SK-N-SH (cell line): Measurements from ENCODE around the gene LRRC36. TPM values are rescaled to one million over a fixed set of nuclear protein-coding genes. Genes with fewer than 3 reads are reported as not detected.

Source experiments
- CTCF ChIA-PET: fragments of 300-600, 350-600 bp; formaldehyde crosslinking; extraction: SDS; loops from one replicate; lab custom pipeline; 2021; lab: Yijun Ruan, JAX
- POLR2A ChIA-PET: fragments of 350-600 bp; sonication (Branson Sonifier 250); formaldehyde crosslinking; extraction: SDS; loops from one replicate; lab custom pipeline; 2020; ENCODE audit warnings: antibody characterized with exemption, inconsistent platforms; lab: Yijun Ruan, JAX
- DNase-seq: peaks from one replicate; pipeline ENCODE4 v3.0.0; 2012
- H2AFZ ChIP-seq: fragments of 200-600 bp; sonication (generic); 2 replicates; pipeline ENCODE4 v1.8.1; 2016; ENCODE audit warnings: antibody characterized with exemption, mild to moderate bottlenecking, low read depth
- H3F3A ChIP-seq: fragments of 200-600 bp; sonication (generic); replicated peaks from 2 replicates; pipeline ENCODE3; 2016; ENCODE audit warnings: antibody characterized with exemption, mild to moderate bottlenecking; ENCODE audit not compliant: insufficient read depth
- H3K27ac ChIP-seq, 2 experiments: fragments of 200-500 bp in 1 of 2; fragments of 200-600 bp in 1 of 2; sonication (Bioruptor generic) in 1 of 2; sonication (generic), shearing (Covaris generic) in 1 of 2; 2 replicates each; pipeline versions ENCODE4 v1.5.1 to v1.6.1; 2014 to 2016; ENCODE audit warnings: low read depth in 2 of 2, inconsistent platforms in 1 of 2, low read length in 1 of 2, mild to moderate bottlenecking in 1 of 2, mixed read lengths in 1 of 2
- H3K27me3 ChIP-seq: fragments of 200-600 bp; sonication (generic), shearing (Covaris generic); 2 replicates; pipeline ENCODE4 v1.6.1; 2016; ENCODE audit warnings: mixed run types; ENCODE audit not compliant: insufficient read depth
- H3K36me3 ChIP-seq, 2 experiments: fragments of 200-500 bp in 1 of 2; fragments of 200-600 bp in 1 of 2; sonication (Bioruptor generic) in 1 of 2; sonication (generic) in 1 of 2; replicated peaks in 1 of 2; 2 replicates each; pipeline versions ENCODE3 to v1.5.1; 2014 to 2016; ENCODE audit warnings: low read length in 1 of 2, mild to moderate bottlenecking in 1 of 2; ENCODE audit not compliant: insufficient read depth in 2 of 2, control insufficient read depth in 1 of 2
- H3K4me1 ChIP-seq, 2 experiments: fragments of 200-500 bp in 1 of 2; fragments of 200-600 bp in 1 of 2; sonication (Bioruptor generic) in 1 of 2; sonication (generic), shearing (Covaris generic) in 1 of 2; 2 replicates each; pipeline versions ENCODE4 v1.5.1 to v1.6.1; 2014 to 2016; ENCODE audit warnings: low read depth in 1 of 2, low read length in 1 of 2, mixed run types in 1 of 2; ENCODE audit not compliant: insufficient read depth in 2 of 2, control insufficient read depth in 1 of 2
- H3K4me2 ChIP-seq: fragments of 200-600 bp; sonication (generic), shearing (Covaris generic); 2 replicates; pipeline ENCODE4 v1.6.1; 2017; ENCODE audit warnings: mixed run types
- H3K4me3 ChIP-seq, 2 experiments: fragments of 200-500 bp in 1 of 2; fragments of 200-600 bp in 1 of 2; sonication (Bioruptor generic) in 1 of 2; sonication (generic), shearing (Covaris generic) in 1 of 2; 2 replicates each; pipeline versions ENCODE4 v1.5.1 to v1.8.1; 2014 to 2016; ENCODE audit warnings: low read depth in 2 of 2, inconsistent platforms in 1 of 2, low read length in 1 of 2, mild to moderate bottlenecking in 1 of 2, mixed read lengths in 1 of 2, moderate library complexity in 1 of 2
- H3K79me2 ChIP-seq: fragments of 200-600 bp; sonication (generic); 2 replicates; pipeline ENCODE4 v1.8.1; 2017; ENCODE audit warnings: mild to moderate bottlenecking; ENCODE audit not compliant: insufficient read depth
- H3K9ac ChIP-seq: fragments of 200-600 bp; sonication (generic); 2 replicates; pipeline ENCODE4 v1.6.1; 2017; ENCODE audit warnings: mixed run types
- H3K9me2 ChIP-seq: fragments of 200-600 bp; sonication (generic); 2 replicates; pipeline ENCODE4 v1.6.1; 2017; ENCODE audit warnings: mixed run types
- H3K9me3 ChIP-seq: fragments of 200-600 bp; sonication (generic); 2 replicates; pipeline ENCODE4 v1.6.1; 2017; ENCODE audit warnings: mixed run types, mild to moderate bottlenecking, moderate library complexity
- H4K20me1 ChIP-seq: fragments of 200-600 bp; sonication (generic); 2 replicates; pipeline ENCODE4 v1.6.1; 2017; ENCODE audit warnings: mild to moderate bottlenecking, mixed run types; ENCODE audit not compliant: insufficient read depth
- EP300 ChIP-seq, 2 experiments: IDR thresholded peaks; 2 replicates each; pipeline versions ENCODE4 v1.4.0 to v1.6.1; 2012; ENCODE audit warnings: borderline replicate concordance in 1 of 2, low read depth in 1 of 2, low read length in 1 of 2
- FOSL2 ChIP-seq: IDR thresholded peaks from 2 replicates; pipeline ENCODE4 v1.4.0; 2012; ENCODE audit warnings: low read depth, mild to moderate bottlenecking, moderate library complexity, borderline replicate concordance
- FOXJ3 ChIP-seq: sonication (generic); formaldehyde crosslinking; IDR thresholded peaks from 2 replicates; pipeline ENCODE4 v1.5.1; 2020; ENCODE audit warnings: mild to moderate bottlenecking, missing genetic modification reagents
- MEF2A ChIP-seq: IDR thresholded peaks from 2 replicates; pipeline ENCODE4 v1.4.0; 2012; ENCODE audit warnings: low read depth, borderline replicate concordance
- NFIC ChIP-seq: IDR thresholded peaks from 2 replicates; pipeline ENCODE4 v1.4.0; 2012; ENCODE audit warnings: borderline replicate concordance
- RCOR1 ChIP-seq: fragments of 150-350 bp; IDR thresholded peaks from 2 replicates; pipeline ENCODE4 v1.6.1; 2017; ENCODE audit warnings: antibody characterized with exemption, low read length
- RFX5 ChIP-seq: IDR thresholded peaks from 2 replicates; pipeline ENCODE4 v1.6.1; 2012; ENCODE audit warnings: mild to moderate bottlenecking, improper control_type of control experiment, low read length
- RXRA ChIP-seq: IDR thresholded peaks from 2 replicates; pipeline ENCODE4 v1.4.0; 2012; ENCODE audit warnings: low read depth, mild to moderate bottlenecking, borderline replicate concordance
- SIN3A ChIP-seq: IDR thresholded peaks from 2 replicates; pipeline ENCODE4 v1.6.1; 2012; ENCODE audit warnings: low read depth, mild to moderate bottlenecking, low read length, moderate library complexity, borderline replicate concordance
- SMC3 ChIP-seq: IDR thresholded peaks from 2 replicates; pipeline ENCODE4 v1.6.1; 2012; ENCODE audit warnings: low read depth, low read length, improper control_type of control experiment
- TAF1 ChIP-seq: IDR thresholded peaks from 2 replicates; pipeline ENCODE4 v1.6.1; 2012; ENCODE audit warnings: low read depth, mild to moderate bottlenecking, low read length, moderate library complexity, borderline replicate concordance
- TCF12 ChIP-seq: IDR thresholded peaks from 2 replicates; pipeline ENCODE4 v1.4.0; 2012
- YY1 ChIP-seq: IDR thresholded peaks from 2 replicates; pipeline ENCODE4 v1.4.0; 2012; ENCODE audit warnings: low read depth, mild to moderate bottlenecking
- WGBS: methylation state at CpG from one replicate; pipeline ENCODE4 v1.1.6; 2017; ENCODE audit warnings: low lambda C conversion rate; 5-methylcytosine and 5-hydroxymethylcytosine counted together
- polyA plus RNA-seq, 3 experiments: library from polyadenylated mRNA; depleted of rRNA; stranded (reverse); fragments of >200 nt; gene quantifications; 2 replicates each; pipeline ENCODE4 v1.2.3, GENCODE V29; 2012
- TF ChIP-seq, protein P1 (sequence below): IDR thresholded peaks from 2 replicates; pipeline ENCODE4 v1.4.0; 2012; ENCODE audit warnings: low read depth
- TF ChIP-seq, protein P2 (sequence below): IDR thresholded peaks from 2 replicates; pipeline ENCODE4; 2012
- TF ChIP-seq, protein P3 (sequence below): IDR thresholded peaks from 2 replicates; pipeline ENCODE4 v1.6.1; 2012; ENCODE audit warnings: mild to moderate bottlenecking, low read depth, low read length, moderate library complexity
- TF ChIP-seq, protein P4 (sequence below): IDR thresholded peaks from 2 replicates; pipeline ENCODE4 v1.4.0; 2012; ENCODE audit warnings: low read depth, borderline replicate concordance

LRRC36 gene
- polyA plus RNA-seq, 1 of the 3 experiments (the other 2 are of a cell fraction) = 0.92 TPM

DNA sequence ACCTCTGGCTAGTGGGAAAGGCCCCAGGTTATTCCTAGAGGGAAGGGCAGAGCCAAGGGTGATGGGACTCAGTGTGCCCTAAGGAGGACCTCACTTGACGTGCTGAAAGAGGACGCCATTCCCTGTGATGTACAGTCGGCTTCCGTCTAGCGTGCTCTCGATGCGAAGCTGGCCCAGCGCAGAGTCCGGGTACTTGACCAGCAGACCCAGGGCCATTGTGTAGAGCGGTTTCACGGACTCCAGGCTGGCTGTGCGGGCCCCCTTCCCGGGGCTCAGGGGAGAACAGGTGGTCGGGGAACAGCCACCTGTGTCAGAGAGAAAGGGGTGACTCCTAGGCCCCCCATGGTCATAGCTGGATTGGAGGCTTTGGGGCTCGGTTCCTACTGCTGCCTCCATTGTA lies 27.3 kb upstream of the LRRC36 start:
- no peak overlapping the region for H2AFZ ChIP-seq
- H3K4me3 ChIP-seq = no peak overlapping the region
- peak; percentile 8 for DNase-seq
- H3F3A ChIP-seq = peaks cover 7% of the 10 kb centered on the region
- no peaks in the 10 kb centered on the region for H3K9me3 ChIP-seq
- H3K4me2 ChIP-seq = no peak overlapping the region
- no peaks in the 10 kb centered on the region for H3K36me3 ChIP-seq
- H3K79me2 ChIP-seq = no peaks in the 10 kb centered on the region
- H3K27me3 ChIP-seq = no peaks in the 10 kb centered on the region
- no peaks in the 10 kb centered on the region for H4K20me1 ChIP-seq
- no peak overlapping the region for H3K27ac ChIP-seq
- TF ChIP-seq, protein P1, sequence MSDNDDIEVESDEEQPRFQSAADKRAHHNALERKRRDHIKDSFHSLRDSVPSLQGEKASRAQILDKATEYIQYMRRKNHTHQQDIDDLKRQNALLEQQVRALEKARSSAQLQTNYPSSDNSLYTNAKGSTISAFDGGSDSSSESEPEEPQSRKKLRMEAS = no peak
- no peak for TF ChIP-seq RFX5
- TF ChIP-seq YY1 = no peak
- TF ChIP-seq RXRA = no peak
- no peak for TF ChIP-seq EP300 (IDR thresholded peaks at IDR 0.05; ENCODE audit: borderline replicate concordance in 1 of 2, low read depth in 1 of 2, low read length in 1 of 2)
- no peak for TF ChIP-seq MEF2A
- TF ChIP-seq, protein P2, sequence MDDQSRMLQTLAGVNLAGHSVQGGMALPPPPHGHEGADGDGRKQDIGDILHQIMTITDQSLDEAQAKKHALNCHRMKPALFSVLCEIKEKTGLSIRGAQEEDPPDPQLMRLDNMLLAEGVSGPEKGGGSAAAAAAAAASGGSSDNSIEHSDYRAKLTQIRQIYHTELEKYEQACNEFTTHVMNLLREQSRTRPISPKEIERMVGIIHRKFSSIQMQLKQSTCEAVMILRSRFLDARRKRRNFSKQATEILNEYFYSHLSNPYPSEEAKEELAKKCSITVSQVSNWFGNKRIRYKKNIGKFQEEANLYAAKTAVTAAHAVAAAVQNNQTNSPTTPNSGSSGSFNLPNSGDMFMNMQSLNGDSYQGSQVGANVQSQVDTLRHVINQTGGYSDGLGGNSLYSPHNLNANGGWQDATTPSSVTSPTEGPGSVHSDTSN = no peak
- TF ChIP-seq, protein P3, sequence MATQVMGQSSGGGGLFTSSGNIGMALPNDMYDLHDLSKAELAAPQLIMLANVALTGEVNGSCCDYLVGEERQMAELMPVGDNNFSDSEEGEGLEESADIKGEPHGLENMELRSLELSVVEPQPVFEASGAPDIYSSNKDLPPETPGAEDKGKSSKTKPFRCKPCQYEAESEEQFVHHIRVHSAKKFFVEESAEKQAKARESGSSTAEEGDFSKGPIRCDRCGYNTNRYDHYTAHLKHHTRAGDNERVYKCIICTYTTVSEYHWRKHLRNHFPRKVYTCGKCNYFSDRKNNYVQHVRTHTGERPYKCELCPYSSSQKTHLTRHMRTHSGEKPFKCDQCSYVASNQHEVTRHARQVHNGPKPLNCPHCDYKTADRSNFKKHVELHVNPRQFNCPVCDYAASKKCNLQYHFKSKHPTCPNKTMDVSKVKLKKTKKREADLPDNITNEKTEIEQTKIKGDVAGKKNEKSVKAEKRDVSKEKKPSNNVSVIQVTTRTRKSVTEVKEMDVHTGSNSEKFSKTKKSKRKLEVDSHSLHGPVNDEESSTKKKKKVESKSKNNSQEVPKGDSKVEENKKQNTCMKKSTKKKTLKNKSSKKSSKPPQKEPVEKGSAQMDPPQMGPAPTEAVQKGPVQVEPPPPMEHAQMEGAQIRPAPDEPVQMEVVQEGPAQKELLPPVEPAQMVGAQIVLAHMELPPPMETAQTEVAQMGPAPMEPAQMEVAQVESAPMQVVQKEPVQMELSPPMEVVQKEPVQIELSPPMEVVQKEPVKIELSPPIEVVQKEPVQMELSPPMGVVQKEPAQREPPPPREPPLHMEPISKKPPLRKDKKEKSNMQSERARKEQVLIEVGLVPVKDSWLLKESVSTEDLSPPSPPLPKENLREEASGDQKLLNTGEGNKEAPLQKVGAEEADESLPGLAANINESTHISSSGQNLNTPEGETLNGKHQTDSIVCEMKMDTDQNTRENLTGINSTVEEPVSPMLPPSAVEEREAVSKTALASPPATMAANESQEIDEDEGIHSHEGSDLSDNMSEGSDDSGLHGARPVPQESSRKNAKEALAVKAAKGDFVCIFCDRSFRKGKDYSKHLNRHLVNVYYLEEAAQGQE = no peak
- TF ChIP-seq NFIC = no peak
- no peak for TF ChIP-seq TAF1
- TF ChIP-seq FOXJ3 (CRISPR knock-in tag) = no peak
- TF ChIP-seq TCF12 = no peak
- TF ChIP-seq SIN3A = no peak
- no peak for TF ChIP-seq FOSL2
- TF ChIP-seq SMC3 = no peak
- TF ChIP-seq, protein P4, sequence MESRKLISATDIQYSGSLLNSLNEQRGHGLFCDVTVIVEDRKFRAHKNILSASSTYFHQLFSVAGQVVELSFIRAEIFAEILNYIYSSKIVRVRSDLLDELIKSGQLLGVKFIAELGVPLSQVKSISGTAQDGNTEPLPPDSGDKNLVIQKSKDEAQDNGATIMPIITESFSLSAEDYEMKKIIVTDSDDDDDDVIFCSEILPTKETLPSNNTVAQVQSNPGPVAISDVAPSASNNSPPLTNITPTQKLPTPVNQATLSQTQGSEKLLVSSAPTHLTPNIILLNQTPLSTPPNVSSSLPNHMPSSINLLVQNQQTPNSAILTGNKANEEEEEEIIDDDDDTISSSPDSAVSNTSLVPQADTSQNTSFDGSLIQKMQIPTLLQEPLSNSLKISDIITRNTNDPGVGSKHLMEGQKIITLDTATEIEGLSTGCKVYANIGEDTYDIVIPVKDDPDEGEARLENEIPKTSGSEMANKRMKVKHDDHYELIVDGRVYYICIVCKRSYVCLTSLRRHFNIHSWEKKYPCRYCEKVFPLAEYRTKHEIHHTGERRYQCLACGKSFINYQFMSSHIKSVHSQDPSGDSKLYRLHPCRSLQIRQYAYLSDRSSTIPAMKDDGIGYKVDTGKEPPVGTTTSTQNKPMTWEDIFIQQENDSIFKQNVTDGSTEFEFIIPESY = no peak
- TF ChIP-seq RCOR1 = no peak
- H3K9me2 ChIP-seq = no peaks in the 10 kb centered on the region
- CTCF ChIA-PET = interaction anchor here (1.0 kb wide), 1 partner anchor 30 kb away, joined by 3 read pairs; no protein-coding TSS in a partner anchor
- 63% methylated on average over 3 of the region's 15 CpGs for WGBS
- H3K4me1 ChIP-seq = peaks cover 0 to 8% of the 10 kb centered on the region in 2 experiments; a peak in 1 of 4 replicates
- POLR2A ChIA-PET = interaction anchor here (0.9 kb wide), 1 partner anchor 14 kb away, joined by 3 read pairs; no protein-coding TSS in a partner anchor
- no peak overlapping the region for H3K9ac ChIP-seq
